K562 (cell line): Measurements from ENCODE around the gene GBA2. TPM values are rescaled to one million over a fixed set of nuclear protein-coding genes. Genes with fewer than 3 reads are reported as not detected.

Source experiments
- DNMT1 ChIP-seq: fragments of 450-650 bp; IDR thresholded peaks from 2 replicates; pipeline ENCODE4 v1.6.1; 2016; ENCODE audit warnings: antibody characterized with exemption, mild to moderate bottlenecking
- GATAD2B ChIP-seq: fragments of 450-650 bp; IDR thresholded peaks from 2 replicates; pipeline ENCODE4 v1.6.1; 2017; ENCODE audit warnings: mild to moderate bottlenecking, borderline replicate concordance
- NFIX ChIP-seq: fragments of 250-450 bp; sonication (Bioruptor Pico); IDR thresholded peaks from 2 replicates; pipeline ENCODE4 v1.4.0; 2020; ENCODE audit warnings: low read depth, mild to moderate bottlenecking, moderate library complexity
- POLR2H ChIP-seq: IDR thresholded peaks from 2 replicates; pipeline ENCODE4 v1.6.1; 2016; ENCODE audit warnings: missing genetic modification characterization, low read depth, mild to moderate bottlenecking, control low read depth, missing compliant biosample characterization, moderate library complexity
- RBM25 ChIP-seq: fragments of 200-400 bp; formaldehyde crosslinking; IDR thresholded peaks from 2 replicates; pipeline ENCODE4 v1.6.1; 2018; ENCODE audit warnings: low read length, low read depth, moderate library complexity; ENCODE audit not compliant: severe bottlenecking
- SFPQ ChIP-seq: fragments of 200-400 bp; formaldehyde crosslinking; IDR thresholded peaks from 2 replicates; pipeline ENCODE4 v1.6.1; 2017; ENCODE audit warnings: mild to moderate bottlenecking, low read depth, low read length, moderate library complexity
- ZNF217 ChIP-seq: sonication (generic); formaldehyde crosslinking; IDR thresholded peaks from 2 replicates; pipeline ENCODE4 v1.8.0; 2022; ENCODE audit warnings: mild to moderate bottlenecking, missing genetic modification reagents
- ZNF3 ChIP-seq: fragments of 250-450 bp; sonication (Bioruptor Pico); IDR thresholded peaks from 2 replicates; pipeline ENCODE4 v1.5.0; 2021; ENCODE audit warnings: mild to moderate bottlenecking, moderate library complexity
- ZNF318 ChIP-seq, 2 experiments: fragments of 450-650 bp; IDR thresholded peaks; 2 replicates each; pipeline ENCODE4 v1.6.1; 2016; ENCODE audit warnings: mild to moderate bottlenecking in 2 of 2, borderline replicate concordance in 1 of 2, low read depth in 1 of 2, moderate library complexity in 1 of 2
- ZNF395 ChIP-seq: fragments of 200-800 bp; sonication (Bioruptor generic); IDR thresholded peaks from 2 replicates; pipeline ENCODE4 v1.6.1; 2017; ENCODE audit warnings: missing genetic modification characterization, missing compliant biosample characterization
- ZNF398 ChIP-seq: fragments of 250-450 bp; sonication (Bioruptor Pico); IDR thresholded peaks from 2 replicates; pipeline ENCODE4 v1.8.0; 2021; ENCODE audit warnings: moderate library complexity, mild to moderate bottlenecking, inconsistent platforms
- ZSCAN32 ChIP-seq: fragments of 450-650 bp; formaldehyde crosslinking; IDR thresholded peaks from 2 replicates; pipeline ENCODE4 v1.4.0; 2020; ENCODE audit warnings: mild to moderate bottlenecking, moderate library complexity
- polyA plus RNA-seq, 8 experiments: library from polyadenylated mRNA; depleted of rRNA in 4 of 8; stranded (reverse) in 5 of 8; unstranded in 3 of 8; fragments of >200 nt; fragmentation: Nextera tagmentation in 2 of 8; fragmentation: Illumina TruSeq in 1 of 8; extraction: Ambion mirVana in 2 of 8; extraction: Trizol in 1 of 8; gene quantifications; 2 replicates each; pipeline versions ENCODE4 v1.2.1 to v1.2.3, GENCODE V29; 2011 to 2014; ENCODE audit warnings: inconsistent platforms in 1 of 8, missing spikeins in 1 of 8
- total RNA-seq, 7 experiments: library from RNA; depleted of rRNA in 6 of 7; stranded (reverse); fragments of >200 nt in 6 of 7; fragmentation: Illumina TruSeq in 2 of 7; extraction: Trizol in 2 of 7; gene quantifications; 2 replicates each; pipeline versions ENCODE4 v1.2.1 to v1.2.3, GENCODE V29; 2011 to 2021; ENCODE audit warnings: low replicate concordance in 1 of 7

GBA2 gene
- total and polyA plus RNA-seq, 9 of the 15 experiments (the other 6 are each of a cell fraction or from before 2014, with no cell fraction given): 14.1 to 60.4 (median 32.1) TPM

- no peak for TF ChIP-seq ZNF318 (IDR thresholded peaks at IDR 0.05; ENCODE audit: borderline replicate concordance in 1 of 2, low read depth in 1 of 2)
- 0 out of 2 replicates have a peak, but pooled peaks have one; percentile 30 for TF ChIP-seq DNMT1
- no peak for TF ChIP-seq ZSCAN32 (CRISPR knock-in tag)
- TF ChIP-seq GATAD2B: no peak
- TF ChIP-seq ZNF3 (CRISPR knock-in tag): no peak
- no peak for TF ChIP-seq ZNF398 (CRISPR knock-in tag)
- no peak for TF ChIP-seq NFIX
- TF ChIP-seq ZNF217 (CRISPR knock-in tag): no peak
- no peak for TF ChIP-seq RBM25
- no peak for TF ChIP-seq SFPQ
- TF ChIP-seq ZNF395 (CRISPR knock-in tag): no peak
- TF ChIP-seq POLR2H: no peak
Observed at GRCh38 chr9:35756275-35757225, 7.5 kb upstream of the GBA2 start (continued).
